ENCODE results near the gene ALKBH8. TPM values are rescaled to one million over a fixed set of nuclear protein-coding genes. Genes with fewer than 3 reads are reported as not detected.
A peak's percentile ranks its signal among the peaks of the same experiment; 100 is the strongest.

The ALKBH8 gene
- polyA plus RNA-seq, 1 donor (not counting 4 experiments of a cell fraction or from before 2014, with no cell fraction given), result 8.0 TPM

DNA sequence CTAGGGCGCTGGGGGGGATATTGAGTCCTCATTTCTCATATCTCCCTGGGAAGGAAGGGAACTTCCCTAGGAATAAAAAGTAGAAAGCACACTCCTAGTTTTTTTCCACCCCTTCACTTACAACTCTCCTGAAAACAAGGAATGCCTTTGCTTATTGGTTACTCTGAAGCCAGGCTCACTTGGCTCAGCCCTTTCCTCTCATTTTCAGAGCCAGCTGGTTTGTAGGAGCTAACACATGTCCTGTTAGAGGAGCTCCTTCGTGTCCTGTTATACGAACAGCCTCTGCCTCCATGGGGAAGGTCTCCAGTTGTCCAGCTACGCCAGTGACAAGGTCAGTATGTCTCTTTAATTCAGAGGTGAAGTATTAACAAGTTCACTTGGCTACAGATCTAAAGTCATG, 17.6 kb downstream of the ALKBH8 start:
- DNase-seq (ENCODE audit: low read depth, low spot score), result no peak
- H3K36me3 ChIP-seq (ENCODE audit: control insufficient read depth in 2 of 2, extremely low read depth in 1 of 2, insufficient read depth in 2 of 2, low read length in 2 of 2), result no peaks in the 10 kb centered on the region
- H3K9me1 ChIP-seq (ENCODE audit: control insufficient read depth, extremely low read depth, insufficient read depth, low read length), result no peaks in the 10 kb centered on the region
- H3K27ac ChIP-seq (ENCODE audit: control insufficient read depth, insufficient read depth, low read length), result no peak overlapping the region
- no peak for FAIRE-seq
- H3K79me2 ChIP-seq (ENCODE audit: control insufficient read depth, insufficient read depth, low read length), result no peaks in the 10 kb centered on the region
- no peak overlapping the region for H2AFZ ChIP-seq (ENCODE audit: control insufficient read depth, low read length)
- H3K4me2 ChIP-seq (ENCODE audit: control insufficient read depth, extremely low read depth, insufficient read depth, low read depth, low read length), result no peak overlapping the region
- dilution Hi-C loops (cut with MboI; ENCODE audit: extremely low pct_ligation_motif_present, low sequenced_read_pairs), result no loop called here
- no peaks in the 10 kb centered on the region for H3K9me3 ChIP-seq (ENCODE audit: control insufficient read depth, low read depth, low read length)
- TF ChIP-seq EZH2 (IDR thresholded peaks at IDR 0.05; ENCODE audit: low read length), result no peak
- TF ChIP-seq, protein P1, sequence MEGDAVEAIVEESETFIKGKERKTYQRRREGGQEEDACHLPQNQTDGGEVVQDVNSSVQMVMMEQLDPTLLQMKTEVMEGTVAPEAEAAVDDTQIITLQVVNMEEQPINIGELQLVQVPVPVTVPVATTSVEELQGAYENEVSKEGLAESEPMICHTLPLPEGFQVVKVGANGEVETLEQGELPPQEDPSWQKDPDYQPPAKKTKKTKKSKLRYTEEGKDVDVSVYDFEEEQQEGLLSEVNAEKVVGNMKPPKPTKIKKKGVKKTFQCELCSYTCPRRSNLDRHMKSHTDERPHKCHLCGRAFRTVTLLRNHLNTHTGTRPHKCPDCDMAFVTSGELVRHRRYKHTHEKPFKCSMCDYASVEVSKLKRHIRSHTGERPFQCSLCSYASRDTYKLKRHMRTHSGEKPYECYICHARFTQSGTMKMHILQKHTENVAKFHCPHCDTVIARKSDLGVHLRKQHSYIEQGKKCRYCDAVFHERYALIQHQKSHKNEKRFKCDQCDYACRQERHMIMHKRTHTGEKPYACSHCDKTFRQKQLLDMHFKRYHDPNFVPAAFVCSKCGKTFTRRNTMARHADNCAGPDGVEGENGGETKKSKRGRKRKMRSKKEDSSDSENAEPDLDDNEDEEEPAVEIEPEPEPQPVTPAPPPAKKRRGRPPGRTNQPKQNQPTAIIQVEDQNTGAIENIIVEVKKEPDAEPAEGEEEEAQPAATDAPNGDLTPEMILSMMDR (optimal IDR thresholded peaks at IDR 0.05 in 1 of 3, IDR thresholded peaks at IDR 0.05 in 1 of 3, conservative IDR thresholded peaks at IDR 0.05 in 1 of 3; ENCODE audit: extremely low read depth in 1 of 3, insufficient read depth in 2 of 3, low read length in 3 of 3), result no peak
- peaks cover 24% of the 10 kb centered on the region for H3K4me1 ChIP-seq (ENCODE audit: control insufficient read depth, extremely low read depth, insufficient read depth, low read length)
- no peak overlapping the region for H3K9ac ChIP-seq (ENCODE audit: control insufficient read depth, extremely low read depth, insufficient read depth, low read length)
- H4K20me1 ChIP-seq (ENCODE audit: control insufficient read depth, extremely low read depth, insufficient read depth, low read length), result no peaks in the 10 kb centered on the region
- H3K4me3 ChIP-seq (ENCODE audit: control insufficient read depth in 2 of 3, extremely low read depth in 1 of 3, insufficient read depth in 2 of 3, low read depth in 1 of 3, low read length in 3 of 3), result no peak overlapping the region
- H3K27me3 ChIP-seq (ENCODE audit: control insufficient read depth, extremely low read depth, insufficient read depth, low read length), result no peaks in the 10 kb centered on the region

DNA sequence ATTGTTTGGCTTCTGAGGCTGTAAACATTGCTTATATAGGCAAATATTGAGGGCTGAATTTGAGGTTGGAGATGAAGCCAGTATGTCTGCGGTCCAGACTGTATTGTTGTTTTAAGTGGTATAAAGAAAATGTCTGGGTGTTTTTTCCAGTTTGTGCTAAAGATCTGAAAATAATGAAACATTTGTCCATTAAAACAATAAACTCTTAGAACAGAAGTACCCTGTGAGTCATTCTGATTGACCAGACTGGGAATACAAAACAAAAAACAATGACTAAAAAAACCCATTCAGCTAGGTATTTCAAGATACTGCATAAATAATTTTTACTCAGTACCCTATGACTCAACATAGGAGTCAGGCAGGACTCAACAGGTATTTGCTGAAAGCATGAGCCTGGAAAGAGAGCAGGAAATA, 20.4 kb downstream of the ALKBH8 start:
- Histone ChIP-seq H3K4me3 (ENCODE audit: control insufficient read depth in 2 of 3, extremely low read depth in 1 of 3, insufficient read depth in 2 of 3, low read depth in 1 of 3, low read length in 3 of 3) (peak overlapping the region in 2 of 3 experiments; percentile 29 to 41), H3K27ac (ENCODE audit: control insufficient read depth, insufficient read depth, low read length) (peak overlapping the region; percentile 88)
- peak; percentile 58 for DNase-seq (ENCODE audit: low read depth, low spot score)

More for the DNA sequence above, 20.4 kb downstream of the ALKBH8 start:
- Histone ChIP-seq H3K9me3 (ENCODE audit: control insufficient read depth, low read depth, low read length) (no peaks in the 10 kb centered on the region), H3K27me3 (ENCODE audit: control insufficient read depth, extremely low read depth, insufficient read depth, low read length) (no peaks in the 10 kb centered on the region), H3K9ac (ENCODE audit: control insufficient read depth, extremely low read depth, insufficient read depth, low read length) (peak overlapping the region; percentile 57), H2AFZ (ENCODE audit: control insufficient read depth, low read length) (peak overlapping the region; percentile 26), H3K9me1 (ENCODE audit: control insufficient read depth, extremely low read depth, insufficient read depth, low read length) (no peaks in the 10 kb centered on the region), H3K79me2 (ENCODE audit: control insufficient read depth, insufficient read depth, low read length) (no peaks in the 10 kb centered on the region), H4K20me1 (ENCODE audit: control insufficient read depth, extremely low read depth, insufficient read depth, low read length) (no peaks in the 10 kb centered on the region), H3K36me3 (ENCODE audit: control insufficient read depth in 2 of 2, extremely low read depth in 1 of 2, insufficient read depth in 2 of 2, low read length in 2 of 2) (no peaks in the 10 kb centered on the region), H3K4me2 (ENCODE audit: control insufficient read depth, extremely low read depth, insufficient read depth, low read depth, low read length) (peak overlapping the region; percentile 72), H3K4me1 (ENCODE audit: control insufficient read depth, extremely low read depth, insufficient read depth, low read length) (peaks cover 24% of the 10 kb centered on the region)
- TF ChIP-seq EZH2 (IDR thresholded peaks at IDR 0.05; ENCODE audit: low read length), result no peak
- TF ChIP-seq, protein P1 (optimal IDR thresholded peaks at IDR 0.05 in 1 of 3, IDR thresholded peaks at IDR 0.05 in 1 of 3, conservative IDR thresholded peaks at IDR 0.05 in 1 of 3; ENCODE audit: extremely low read depth in 1 of 3, insufficient read depth in 2 of 3, low read length in 3 of 3), result no peak
- FAIRE-seq, result peak; percentile 79
- dilution Hi-C loops (cut with MboI; ENCODE audit: extremely low pct_ligation_motif_present, low sequenced_read_pairs), result no loop called here

All from keratinocyte (primary cell).